Thymus (tissue), 11 donors: ENCODE results near the gene BLNK. TPM values are rescaled to one million over a fixed set of nuclear protein-coding genes. Genes with fewer than 3 reads are reported as not detected.

Source experiments
- DNase-seq, 9 donors: peaks; one replicate each; pipeline ENCODE4 v3.0.0-alpha.2; 2013; ENCODE audit warnings: low spot score in 9 of 9, low read depth in 6 of 9, missing footprints in 1 of 9
- H3K27ac ChIP-seq, 2 donors: one replicate each; pipeline ENCODE4 v1.5.1; 2013; ENCODE audit warnings: control low read depth in 1 of 2, low read depth in 1 of 2, low read length in 1 of 2, mild to moderate bottlenecking in 1 of 2, moderate library complexity in 1 of 2
- H3K27me3 ChIP-seq, 2 donors: one replicate each; pipeline ENCODE4 v1.5.1; 2013; ENCODE audit warnings: low read length in 1 of 2; ENCODE audit not compliant: control insufficient read depth in 2 of 2, insufficient read depth in 1 of 2
- H3K36me3 ChIP-seq, 2 donors: one replicate each; pipeline ENCODE4 v1.5.1; 2013; ENCODE audit warnings: low read length in 1 of 2, mild to moderate bottlenecking in 1 of 2, moderate library complexity in 1 of 2; ENCODE audit not compliant: control insufficient read depth in 2 of 2, insufficient read depth in 2 of 2
- H3K4me1 ChIP-seq, 2 donors: one replicate each; pipeline ENCODE4 v1.5.1; 2013; ENCODE audit warnings: low read length in 2 of 2; ENCODE audit not compliant: control insufficient read depth in 2 of 2, insufficient read depth in 2 of 2
- H3K4me3 ChIP-seq, 2 donors: one replicate each; pipeline ENCODE4 v1.5.1; 2013; ENCODE audit warnings: low read length in 2 of 2, control low read depth in 1 of 2, mild to moderate bottlenecking in 1 of 2
- H3K9me3 ChIP-seq, 2 donors: one replicate each; pipeline ENCODE4 v1.5.1; 2013; ENCODE audit warnings: low read length in 1 of 2, mild to moderate bottlenecking in 1 of 2; ENCODE audit not compliant: control insufficient read depth in 2 of 2, insufficient read depth in 1 of 2
- WGBS: extraction: QIAGEN DNeasy Blood & Tissue Kit; methylation state at CpG from one replicate; pipeline ENCODE4 v1.1.7; 2013; 5-methylcytosine and 5-hydroxymethylcytosine counted together
- polyA plus RNA-seq: library from polyadenylated mRNA; stranded (reverse); fragments of 200-250 nt; gene quantifications from one replicate; pipeline ENCODE4 v1.2.3, GENCODE V29; 2013
- total RNA-seq: library from RNA; stranded (reverse); fragments of 120-200 nt; gene quantifications from one replicate; pipeline ENCODE4 v1.2.4, GENCODE V29; 2013
- donor health status: healthy.

The BLNK gene
- total and polyA plus RNA-seq, 2 donors, result 7.2 to 11.2 TPM

GRCh38 chr10:96260014-96260413 is 11.4 kb downstream of the BLNK start:
- Histone ChIP-seq H3K27ac (peak overlapping the region in 1 of 2 donors; percentile 2), H3K4me3 (no peak overlapping the region), H3K36me3 (no peaks in the 10 kb centered on the region), H3K9me3 (no peaks in the 10 kb centered on the region), H3K27me3 (no peaks in the 10 kb centered on the region), H3K4me1 (no peaks in the 10 kb centered on the region)
- WGBS, result 94% methylated on average over 3 of the region's 3 CpGs
- DNase-seq, result no peak

DNA sequence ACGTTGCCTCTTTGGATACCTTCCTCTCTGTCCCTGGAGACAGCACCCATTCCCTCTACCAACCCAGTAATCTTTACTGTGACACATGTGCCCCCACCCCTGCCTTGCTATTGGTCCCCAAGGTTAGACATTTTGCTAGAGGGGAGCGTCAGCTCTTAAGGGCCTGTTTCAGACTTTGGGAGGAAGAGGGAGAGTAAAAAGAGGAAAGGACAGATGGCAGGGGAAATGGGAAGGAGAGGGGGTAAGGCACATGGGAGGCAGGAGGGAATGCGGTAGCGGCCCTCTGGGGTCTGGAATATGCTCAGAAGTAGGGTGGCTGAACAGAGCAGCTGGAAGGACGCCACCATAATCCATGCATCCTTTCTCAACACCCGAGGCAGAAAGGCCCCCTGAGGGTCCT is 12.2 kb downstream of the BLNK start:
- Histone ChIP-seq H3K36me3 (no peaks in the 10 kb centered on the region), H3K27me3 (no peaks in the 10 kb centered on the region), H3K4me3 (no peak overlapping the region), H3K27ac (no peak overlapping the region), H3K9me3 (no peaks in the 10 kb centered on the region), H3K4me1 (no peaks in the 10 kb centered on the region)
- WGBS, result 97% methylated on average over 6 of the region's 6 CpGs
- DNase-seq, result no peak

- H3K27ac ChIP-seq, result peak overlapping the region in 1 of 2 donors; percentile 11
- H3K4me1 ChIP-seq, result no peaks in the 10 kb centered on the region
- no peak overlapping the region for H3K4me3 ChIP-seq
- no peak for DNase-seq
- WGBS, result 50% methylated on average over 4 of the region's 4 CpGs
- no peaks in the 10 kb centered on the region for H3K9me3 ChIP-seq
- no peaks in the 10 kb centered on the region for H3K36me3 ChIP-seq
- no peaks in the 10 kb centered on the region for H3K27me3 ChIP-seq
Observed at GRCh38 chr10:96257944-96258343, 13.4 kb downstream of the BLNK start.

- H3K27ac ChIP-seq, result no peak overlapping the region
- 79% methylated on average over 6 of the region's 6 CpGs for WGBS
Observed at GRCh38 chr10:96255549-96256333, 15.6 kb downstream of the BLNK start.

GRCh38 chr10:96254976-96255375 is 16.4 kb downstream of the BLNK start:
- no peak for DNase-seq
- WGBS, result 97% methylated on average over 5 of the region's 5 CpGs
- no peak overlapping the region for H3K4me3 ChIP-seq

More at GRCh38 chr10:96255549-96256333, 15.6 kb downstream of the BLNK start:
- H3K27me3 ChIP-seq, result no peaks in the 10 kb centered on the region
- no peak overlapping the region for H3K4me3 ChIP-seq
- H3K4me1 ChIP-seq, result no peaks in the 10 kb centered on the region
- H3K36me3 ChIP-seq, result no peaks in the 10 kb centered on the region
- H3K9me3 ChIP-seq, result no peaks in the 10 kb centered on the region
- no peak for DNase-seq

DNA sequence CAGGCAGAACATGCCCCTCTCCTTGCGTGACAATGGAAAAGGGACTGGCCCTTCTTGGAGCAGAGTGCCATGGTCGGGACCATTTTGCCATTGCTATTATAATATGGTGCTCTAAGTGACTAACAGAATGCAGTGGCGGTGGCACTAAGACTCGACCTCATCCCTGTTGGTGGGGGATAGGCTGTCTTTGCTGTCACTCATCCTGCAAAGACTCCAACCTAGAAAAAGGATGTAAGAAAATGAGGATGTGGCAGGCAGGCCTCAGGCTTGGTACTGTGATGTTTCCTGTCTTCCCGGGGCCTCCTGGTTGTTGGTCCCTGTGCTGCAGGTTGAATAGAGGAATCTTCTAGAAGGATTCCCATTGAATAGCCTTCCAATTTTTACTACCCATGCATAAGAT is 18.6 kb downstream of the BLNK start:
- no peaks in the 10 kb centered on the region for H3K9me3 ChIP-seq
- no peaks in the 10 kb centered on the region for H3K36me3 ChIP-seq
- WGBS, result 81% methylated on average over 5 of the region's 5 CpGs
- no peak overlapping the region for H3K4me3 ChIP-seq
- DNase-seq, result no peak
- no peaks in the 10 kb centered on the region for H3K27me3 ChIP-seq
- H3K4me1 ChIP-seq, result no peaks in the 10 kb centered on the region
- no peak overlapping the region for H3K27ac ChIP-seq

More at GRCh38 chr10:96254976-96255375, 16.4 kb downstream of the BLNK start:
- H3K27me3 ChIP-seq, result no peaks in the 10 kb centered on the region
- H3K9me3 ChIP-seq, result no peaks in the 10 kb centered on the region
- no peaks in the 10 kb centered on the region for H3K36me3 ChIP-seq
- no peak overlapping the region for H3K27ac ChIP-seq
- no peaks in the 10 kb centered on the region for H3K4me1 ChIP-seq

DNA sequence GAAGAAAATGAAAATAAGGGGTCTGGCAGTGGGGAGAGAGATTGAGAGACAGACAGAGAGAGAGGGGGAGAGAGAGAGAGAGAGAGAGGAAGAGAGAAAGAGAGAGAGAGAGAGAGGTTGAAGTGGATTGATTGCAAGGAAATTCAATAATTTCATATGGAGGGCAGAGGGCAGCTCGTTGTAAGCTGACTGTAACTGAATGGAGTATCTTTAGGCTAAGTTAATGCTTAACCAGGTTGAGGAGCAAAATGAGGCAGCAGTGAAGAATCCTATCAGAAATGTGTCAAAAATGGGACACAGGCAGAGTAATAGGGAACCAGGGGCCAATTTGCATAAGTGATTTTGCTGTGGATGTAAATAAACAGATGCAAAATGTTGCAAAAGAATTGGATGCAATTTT is 21.0 kb downstream of the BLNK start:
- no peak for DNase-seq
- H3K27me3 ChIP-seq, result no peaks in the 10 kb centered on the region
- no peaks in the 10 kb centered on the region for H3K36me3 ChIP-seq
- no peak overlapping the region for H3K4me3 ChIP-seq
- no peak overlapping the region for H3K27ac ChIP-seq
- 94% methylated on average over 1 of the region's 1 CpG for WGBS
- H3K4me1 ChIP-seq, result no peaks in the 10 kb centered on the region
- no peaks in the 10 kb centered on the region for H3K9me3 ChIP-seq

DNA sequence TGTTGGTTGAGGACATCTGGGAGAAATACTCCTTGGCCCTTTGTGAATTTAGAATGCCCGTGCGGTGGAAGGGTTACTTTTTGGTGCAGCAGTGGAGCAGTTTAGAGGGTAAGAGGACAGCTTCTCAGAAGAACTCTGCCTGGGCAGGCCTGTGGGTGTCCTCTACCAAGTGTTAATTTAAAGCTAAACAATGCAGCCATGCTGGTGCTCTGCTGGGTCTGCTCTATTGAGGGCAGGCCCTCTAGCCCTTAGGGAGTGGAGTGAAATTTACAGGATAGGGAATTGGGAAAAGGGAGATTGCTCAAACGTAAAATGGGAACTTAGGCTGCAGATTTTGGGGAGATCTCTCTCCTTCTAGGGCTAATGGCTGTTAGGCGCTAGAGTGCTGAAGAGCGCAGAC is 22.1 kb downstream of the BLNK start:
- H3K36me3 ChIP-seq, result no peaks in the 10 kb centered on the region
- H3K9me3 ChIP-seq, result no peaks in the 10 kb centered on the region
- DNase-seq, result no peak
- H3K4me1 ChIP-seq, result no peaks in the 10 kb centered on the region
- 98% methylated on average over 5 of the region's 5 CpGs for WGBS
- no peak overlapping the region for H3K4me3 ChIP-seq
- H3K27me3 ChIP-seq, result no peaks in the 10 kb centered on the region
- no peak overlapping the region for H3K27ac ChIP-seq

DNA sequence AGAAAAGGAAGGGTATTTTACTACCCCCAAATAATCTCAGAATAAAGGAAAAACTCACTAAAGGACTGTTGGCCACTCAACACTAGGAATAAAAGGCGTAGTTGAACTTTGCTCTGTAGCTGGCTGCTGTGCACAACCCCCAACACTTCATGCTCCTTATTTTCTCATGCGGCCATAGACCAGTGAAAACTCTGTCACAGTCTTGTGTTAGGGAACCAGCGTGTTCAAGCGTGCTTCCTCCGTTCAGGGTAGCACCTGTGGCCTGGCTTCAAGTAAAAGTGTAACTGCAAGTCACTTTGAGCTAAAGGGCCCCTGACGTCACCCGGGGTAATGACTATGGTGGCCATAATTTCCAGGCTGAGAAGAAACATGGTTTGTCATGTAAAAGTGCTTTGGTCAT is 27.0 kb downstream of the BLNK start:
- Histone ChIP-seq H3K4me3 (no peak overlapping the region), H3K27me3 (no peaks in the 10 kb centered on the region), H3K36me3 (no peaks in the 10 kb centered on the region), H3K27ac (no peak overlapping the region), H3K4me1 (no peaks in the 10 kb centered on the region), H3K9me3 (no peaks in the 10 kb centered on the region)
- DNase-seq, result no peak
- WGBS, result 80% methylated on average over 7 of the region's 7 CpGs
